NCI-H748 (cell line): Measurements from ENCODE around the gene UCKL1.
"Not testable (repeated sequence)": the region's sequence is repeated elsewhere in the genome, so short reads cannot be mapped to it uniquely, and the experiment has no call there.

Experiments
- DNase-seq: peaks from one replicate; lab custom pipeline; 2025; ENCODE audit not compliant: unreplicated experiment; lab: John Stamatoyannopoulos, UW

Gene UCKL1

DNA sequence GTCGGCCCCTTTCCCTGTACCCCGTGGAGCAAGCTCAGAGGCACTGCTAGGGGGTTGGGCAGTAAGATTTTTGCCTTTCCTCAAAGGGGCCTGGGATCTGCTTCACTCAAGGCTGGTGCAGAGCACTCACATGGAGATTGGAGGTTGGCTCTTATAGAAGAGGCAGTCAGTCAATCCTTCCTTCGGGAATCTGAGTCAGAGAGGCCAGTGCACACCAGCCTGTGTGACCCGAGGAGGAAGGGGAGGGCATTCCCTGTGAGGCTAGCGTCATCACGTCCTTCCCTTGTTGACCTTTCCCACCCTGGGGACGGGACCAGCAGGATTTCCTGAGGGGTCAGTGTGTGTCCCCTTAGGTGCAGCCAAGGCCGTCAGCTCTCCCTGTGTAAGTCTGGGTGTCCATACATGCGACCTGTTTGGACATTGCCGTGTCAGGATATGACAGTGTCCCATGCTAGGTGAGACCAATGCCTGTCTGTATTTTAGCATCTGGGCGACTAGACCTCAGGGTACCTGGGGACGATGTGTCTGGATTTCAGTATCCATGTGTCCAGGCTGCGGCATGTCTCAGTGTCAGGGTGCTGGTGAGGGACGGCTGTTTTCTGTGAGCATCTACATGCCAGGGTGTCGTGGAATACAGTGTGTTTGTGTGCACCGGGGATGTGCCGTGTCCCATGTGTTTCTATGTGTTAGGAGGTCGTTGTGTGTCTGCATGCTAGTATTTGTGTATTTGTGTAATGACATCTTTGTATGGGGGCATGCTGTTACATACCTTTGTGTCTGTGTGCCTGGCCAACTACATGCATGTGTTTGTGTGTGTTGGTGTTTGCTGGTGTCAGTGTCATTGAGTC lies 16.3 kb upstream of the UCKL1 start:
- no peak for DNase-seq

GRCh38 chr20:63971960-63972311 lies 15.7 kb upstream of the UCKL1 start:
- not testable (repeated sequence) for DNase-seq

DNA sequence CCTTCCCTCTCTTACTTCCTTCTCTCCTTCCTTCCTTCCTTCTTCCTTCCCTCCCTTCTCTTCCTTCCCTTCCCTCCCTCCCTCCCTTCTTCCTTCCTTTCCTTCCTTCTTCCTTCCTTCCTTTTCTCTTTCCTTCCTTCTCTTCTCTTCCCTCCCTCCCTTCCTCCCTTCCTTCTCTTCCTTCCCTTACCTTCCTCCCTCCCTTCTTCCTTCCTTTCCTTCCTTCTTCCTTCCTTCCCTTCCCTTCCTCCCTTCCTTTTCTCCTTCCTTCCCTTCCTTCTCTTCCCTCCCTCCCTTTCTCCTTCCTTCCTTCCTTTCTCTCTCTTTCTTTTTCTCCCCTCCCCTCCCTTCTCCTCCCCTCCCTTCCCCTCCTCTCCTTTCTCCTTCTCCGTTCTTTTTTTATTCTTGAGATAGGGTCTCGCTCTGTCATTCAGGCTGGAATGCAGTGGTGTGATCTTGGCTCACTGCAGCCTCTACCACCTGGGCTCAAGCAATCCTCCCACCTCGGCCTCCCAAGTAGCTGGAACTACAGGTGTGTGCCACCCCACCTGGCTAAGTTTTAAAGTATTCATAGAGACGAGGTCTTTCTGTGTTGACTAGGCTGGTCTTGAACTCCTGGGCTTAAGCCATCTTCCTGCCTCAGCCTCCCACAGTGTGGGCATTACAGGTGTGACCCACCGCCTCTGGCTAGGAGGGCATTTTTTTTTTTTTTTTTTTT lies 14.7 kb upstream of the UCKL1 start:
- DNase-seq, result no peak

DNA sequence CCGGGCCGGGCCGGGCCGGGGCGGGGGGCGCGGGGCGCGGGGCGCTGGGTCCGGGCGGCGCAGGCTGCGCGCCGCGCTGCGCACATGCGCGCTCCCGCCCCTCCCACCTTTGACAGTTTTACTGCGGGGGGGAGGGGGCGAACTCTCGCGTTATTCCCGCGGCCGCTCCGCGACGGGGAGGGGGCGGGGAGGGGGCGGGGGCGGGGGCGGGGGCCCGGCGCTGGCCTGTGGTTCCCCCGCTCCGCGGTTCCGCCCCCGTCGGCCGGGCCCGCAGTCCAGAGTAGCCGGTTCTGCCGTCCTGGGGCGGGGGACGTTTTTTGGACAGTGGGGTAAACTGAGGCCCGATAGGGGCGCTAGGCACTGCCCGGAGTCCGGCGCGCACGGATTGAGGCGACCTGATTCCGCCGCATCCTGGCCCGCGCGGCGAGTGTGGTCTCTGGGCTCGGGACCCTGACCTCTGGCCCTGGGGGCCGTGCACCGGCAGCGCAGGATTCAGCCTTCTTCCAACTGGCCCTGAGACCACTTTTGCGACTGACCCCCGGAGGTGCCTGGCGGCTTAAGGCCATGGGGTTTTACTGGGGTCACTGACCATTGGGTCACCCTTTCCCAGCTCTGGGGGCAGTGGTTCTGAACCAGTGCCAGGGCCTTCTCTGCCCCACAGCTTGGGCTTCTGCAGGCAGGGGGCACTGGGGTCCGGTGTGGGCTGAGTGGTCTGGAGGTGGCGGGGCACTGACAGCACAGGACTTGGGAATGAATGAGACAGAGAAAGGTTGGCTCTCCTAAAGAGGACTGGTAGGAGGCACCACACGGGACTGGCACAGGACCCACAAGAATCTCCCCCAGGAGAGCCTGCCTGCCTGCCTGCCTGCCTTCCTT lies 13.9 kb upstream of the UCKL1 start, which contains the start of gene ZNF512B:
Gene ZNF512B (minus strand): TSS at position 93 of the 876 bp plus-strand sequence. CDS start 1,980 bp downstream, outside the sequence.
- DNase-seq, result peak; percentile 58

GRCh38 chr20:63968928-63969760 lies 12.9 kb upstream of the UCKL1 start:
- DNase-seq, result peak; percentile 9

DNA sequence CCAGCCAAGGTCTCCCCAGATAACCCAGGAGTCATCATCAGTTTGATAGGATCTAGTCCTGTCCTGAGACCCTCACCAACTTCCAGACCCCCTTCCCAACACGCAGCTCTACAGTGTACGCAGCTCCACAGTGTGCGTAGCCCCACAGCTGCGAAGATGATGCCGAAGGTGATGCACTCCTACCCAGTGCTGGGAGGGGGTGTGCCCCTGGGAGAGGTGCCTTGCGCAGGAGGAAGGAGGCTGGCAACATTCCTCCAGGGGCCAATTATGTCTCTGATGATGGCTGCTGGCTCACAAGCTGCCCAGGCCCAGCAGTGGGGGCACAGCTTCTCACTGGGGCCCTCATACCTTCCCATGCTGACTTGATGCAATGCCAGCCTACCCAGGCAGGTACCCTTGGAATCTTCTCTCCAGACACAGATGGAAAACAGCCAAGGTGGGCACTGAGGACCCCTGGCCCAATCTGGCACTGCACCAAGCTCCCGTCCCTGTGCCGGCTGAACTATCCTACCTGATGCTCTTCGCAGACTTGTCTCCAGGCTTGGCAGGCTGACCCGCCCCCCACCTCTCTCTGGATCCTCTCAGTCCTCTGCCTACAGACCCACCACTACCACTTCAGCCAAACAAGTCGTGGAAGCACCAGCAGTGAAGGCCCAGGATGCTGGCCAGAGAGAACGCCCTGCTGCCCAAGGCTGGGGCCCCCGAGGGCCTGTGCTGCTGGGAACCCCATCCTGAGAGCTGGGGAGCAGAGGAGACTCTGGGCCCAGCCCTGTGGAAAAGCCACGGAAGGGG lies 12.1 kb upstream of the UCKL1 start:
- no peak for DNase-seq

- DNase-seq, result no peak
Observed at GRCh38 chr20:63967330-63968135, 11.3 kb upstream of the UCKL1 start.

- no peak for DNase-seq
Observed at GRCh38 chr20:63966944-63967322, 10.7 kb upstream of the UCKL1 start.

- no peak for DNase-seq
Observed at GRCh38 chr20:63966172-63966943, 10.1 kb upstream of the UCKL1 start.

DNA sequence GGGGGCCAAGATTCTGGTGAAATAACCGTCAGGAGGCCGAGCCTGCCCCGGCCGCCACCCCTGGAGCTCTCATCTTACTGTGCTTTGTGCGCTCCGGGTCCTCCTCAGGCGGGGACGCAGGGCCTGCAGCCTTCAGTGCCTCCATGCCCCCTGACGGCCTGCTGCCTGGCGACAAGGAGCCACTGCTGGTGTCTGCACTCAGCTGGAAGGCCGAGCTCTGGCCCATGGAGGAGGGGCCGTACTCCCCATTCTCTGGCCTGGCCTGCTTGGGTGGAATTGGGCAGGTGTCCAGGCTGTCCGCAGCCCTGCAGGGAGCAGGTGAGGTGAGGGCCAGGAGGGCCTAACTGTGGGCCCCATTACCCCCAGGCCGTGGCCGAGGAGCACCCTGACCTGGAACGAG lies 8.2 kb upstream of the UCKL1 start:
- DNase-seq, result no peak

- DNase-seq, result no peak
Observed at GRCh38 chr20:63963784-63964301, 7.6 kb upstream of the UCKL1 start.

DNA sequence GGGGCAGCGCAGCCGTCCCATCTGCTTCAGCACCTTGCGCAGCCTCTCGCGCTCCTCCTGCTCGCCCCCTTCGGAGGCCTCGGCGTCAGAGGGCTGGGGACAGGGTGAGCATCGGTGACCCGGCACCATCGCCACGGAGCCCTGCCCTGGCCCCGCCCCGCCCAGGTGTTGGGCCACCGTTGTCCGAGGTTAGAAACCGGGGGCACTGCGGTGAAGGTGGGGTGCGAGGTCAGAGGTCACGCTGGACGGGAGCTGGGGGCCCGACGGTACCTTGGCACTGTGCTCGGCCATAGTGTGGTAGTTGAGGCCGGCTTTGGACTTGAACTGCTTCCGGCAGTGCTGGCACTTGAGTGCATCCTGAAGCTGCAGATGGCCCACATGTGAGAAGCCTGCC lies 7.1 kb upstream of the UCKL1 start:
- DNase-seq, result no peak

GRCh38 chr20:63962426-63963347 lies 6.5 kb upstream of the UCKL1 start:
- no peak for DNase-seq

- no peak for DNase-seq
Observed at GRCh38 chr20:63961664-63962425, 5.6 kb upstream of the UCKL1 start.

DNA sequence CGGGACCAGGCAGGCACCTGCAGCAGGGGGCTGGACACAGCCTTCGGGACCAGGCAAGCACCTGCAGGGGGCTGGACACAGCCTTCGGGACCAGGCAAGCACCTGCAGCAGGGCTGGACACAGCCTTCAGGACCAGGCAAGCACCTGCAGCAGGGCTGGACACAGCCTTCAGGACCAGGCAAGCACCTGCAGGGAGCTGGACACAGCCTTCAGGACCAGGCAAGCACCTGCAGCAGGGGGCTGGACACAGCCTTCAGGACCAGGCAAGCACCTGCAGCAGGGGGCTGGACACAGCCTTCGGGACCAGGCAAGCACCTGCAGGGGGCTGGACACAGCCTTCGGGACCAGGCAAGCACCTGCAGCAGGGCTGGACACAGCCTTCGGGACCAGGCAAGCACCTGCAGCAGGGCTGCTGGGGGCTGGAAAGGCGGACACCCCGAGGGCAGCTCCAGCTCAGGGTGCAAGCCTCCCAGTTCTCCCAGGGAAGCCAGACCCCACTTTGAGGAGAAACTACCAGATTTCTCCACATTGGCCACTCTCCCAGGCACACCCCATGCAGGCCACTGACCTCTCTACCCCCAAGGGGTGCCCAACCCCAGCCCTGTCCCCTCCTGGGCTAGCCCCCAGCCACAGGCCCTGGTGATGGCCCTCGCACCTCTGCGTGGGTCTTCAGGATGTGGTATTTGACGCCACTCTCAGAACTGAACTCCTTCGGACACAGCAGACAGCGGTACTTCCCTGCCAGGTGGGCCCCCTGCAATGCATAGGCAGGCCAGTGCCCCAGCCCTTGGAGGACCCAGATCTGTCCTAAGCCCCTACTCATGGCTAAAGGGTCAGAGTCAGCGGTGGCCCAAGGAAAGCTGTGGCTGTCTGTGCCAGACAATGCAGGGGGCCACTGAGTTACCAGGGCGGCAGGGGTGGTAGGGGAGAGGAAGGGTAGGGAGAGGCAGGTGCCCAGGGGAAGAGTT lies 4.7 kb upstream of the UCKL1 start:
- not testable (repeated sequence) for DNase-seq
